Retinal pigment epithelial cell (primary cell): ENCODE data around the gene GRIA3.

Source experiments
- DNase-seq: peaks from one replicate; pipeline ENCODE4 v3.0.0-alpha.2; 2010; ENCODE audit warnings: low read depth
- H3K4me3 ChIP-seq: 2 replicates; pipeline ENCODE4 v1.5.1; 2011; ENCODE audit warnings: mild to moderate bottlenecking, low read length, control low read depth, moderate library complexity
- CTCF ChIP-seq: conservative IDR thresholded peaks from 2 replicates; pipeline ENCODE4 v1.5.1; 2011; ENCODE audit warnings: low read depth, low read length, control low read depth, inconsistent platforms

The GRIA3 gene

GRCh38 chrX:123408821-123409737 lies 225.0 kb downstream of the GRIA3 start:
- no peak for DNase-seq
- no peak overlapping the region for H3K4me3 ChIP-seq
- no peak for TF ChIP-seq CTCF

GRCh38 chrX:123422875-123423274 lies 238.8 kb downstream of the GRIA3 start:
- peak; percentile 78 for TF ChIP-seq CTCF
- DNase-seq: no peak
- H3K4me3 ChIP-seq: no peak overlapping the region

GRCh38 chrX:123424546-123424945 lies 240.5 kb downstream of the GRIA3 start:
- H3K4me3 ChIP-seq: no peak overlapping the region
- TF ChIP-seq CTCF: no peak
- DNase-seq: peak; percentile 54

- no peak overlapping the region for H3K4me3 ChIP-seq
- DNase-seq: no peak
- TF ChIP-seq CTCF: no peak
Observed at GRCh38 chrX:123425471-123425870, 241.4 kb downstream of the GRIA3 start.

GRCh38 chrX:123425904-123426303 lies 241.8 kb downstream of the GRIA3 start:
- no peak for TF ChIP-seq CTCF
- no peak for DNase-seq
- no peak overlapping the region for H3K4me3 ChIP-seq

- no peak for TF ChIP-seq CTCF
- no peak overlapping the region for H3K4me3 ChIP-seq
- no peak for DNase-seq
Observed at GRCh38 chrX:123432361-123433150, 248.5 kb downstream of the GRIA3 start.
